ENCODE data around the gene HPSE2.

The HPSE2 gene

GRCh38 chr10:98675902-98676301 is 559.8 kb downstream of the HPSE2 start:
- no peak for DNase-seq (ENCODE audit: low read depth)

- DNase-seq (ENCODE audit: low read depth) = no peak
Observed at GRCh38 chr10:98673171-98673782, 562.4 kb downstream of the HPSE2 start.

DNA sequence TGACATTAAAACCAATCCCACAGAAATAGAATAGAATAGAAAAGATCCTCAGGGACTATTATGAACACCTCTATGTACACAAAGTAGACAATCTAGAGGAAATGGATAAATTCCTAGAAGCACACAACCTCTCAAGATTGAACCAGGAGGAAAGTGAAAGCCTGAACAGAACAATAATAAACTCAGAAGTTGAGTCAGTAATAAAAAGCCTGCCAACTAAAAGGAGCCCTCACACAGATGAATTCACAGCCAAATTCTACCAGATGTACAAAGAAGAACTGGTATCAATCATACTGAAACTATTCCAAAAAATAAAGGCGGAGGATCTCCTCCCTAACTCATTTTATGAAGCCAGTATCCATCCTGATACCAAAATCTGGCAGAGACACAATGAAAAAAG is 568.6 kb downstream of the HPSE2 start:
- DNase-seq (ENCODE audit: low read depth) = no peak

DNA sequence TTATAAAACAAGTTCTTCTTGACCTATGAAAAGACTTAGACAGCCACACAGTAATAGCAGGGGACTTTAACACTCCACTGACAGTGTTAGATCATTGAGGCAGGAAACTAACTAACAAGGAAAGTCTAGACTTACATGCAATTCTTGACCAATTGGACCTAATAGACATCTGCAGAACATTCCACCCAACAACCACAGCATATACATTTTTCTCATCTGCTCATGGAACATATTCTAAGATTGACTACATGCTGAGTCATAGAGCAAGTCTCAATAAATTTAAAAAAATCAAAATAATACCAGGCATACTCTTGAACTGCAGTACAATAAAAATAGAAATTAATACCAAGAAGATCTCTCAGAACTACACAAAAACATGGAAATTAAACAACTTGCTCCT is 569.4 kb downstream of the HPSE2 start:
- DNase-seq (ENCODE audit: low read depth) = peak; percentile 1

GRCh38 chr10:98664329-98665042 is 571.2 kb downstream of the HPSE2 start:
- DNase-seq (ENCODE audit: low read depth) = peak; percentile 18

DNA sequence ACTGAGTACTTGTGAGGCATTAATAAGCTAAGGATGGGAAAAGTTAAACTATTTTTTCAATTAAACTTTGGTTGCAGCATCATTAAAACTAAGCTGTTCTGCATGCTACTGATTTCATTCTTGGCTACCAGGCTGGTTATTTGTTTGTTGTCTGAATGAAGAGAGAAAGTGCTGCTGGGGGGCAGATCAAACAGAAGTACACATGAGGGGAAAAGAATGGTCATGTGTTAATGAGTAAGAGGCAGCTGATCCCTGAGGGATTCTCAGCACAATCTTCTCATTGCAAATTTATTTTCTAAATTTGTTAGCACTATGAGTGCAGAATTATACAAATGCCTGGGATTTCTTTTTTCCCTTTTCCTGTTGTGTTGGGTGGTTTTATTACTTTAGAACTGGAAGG is 575.7 kb downstream of the HPSE2 start:
- DNase-seq (ENCODE audit: low read depth) = no peak

GRCh38 chr10:98655492-98655891 is 580.2 kb downstream of the HPSE2 start:
- no peak for DNase-seq (ENCODE audit: low read depth)

GRCh38 chr10:98649170-98649569 is 586.5 kb downstream of the HPSE2 start:
- no peak for DNase-seq (ENCODE audit: low read depth)

DNA sequence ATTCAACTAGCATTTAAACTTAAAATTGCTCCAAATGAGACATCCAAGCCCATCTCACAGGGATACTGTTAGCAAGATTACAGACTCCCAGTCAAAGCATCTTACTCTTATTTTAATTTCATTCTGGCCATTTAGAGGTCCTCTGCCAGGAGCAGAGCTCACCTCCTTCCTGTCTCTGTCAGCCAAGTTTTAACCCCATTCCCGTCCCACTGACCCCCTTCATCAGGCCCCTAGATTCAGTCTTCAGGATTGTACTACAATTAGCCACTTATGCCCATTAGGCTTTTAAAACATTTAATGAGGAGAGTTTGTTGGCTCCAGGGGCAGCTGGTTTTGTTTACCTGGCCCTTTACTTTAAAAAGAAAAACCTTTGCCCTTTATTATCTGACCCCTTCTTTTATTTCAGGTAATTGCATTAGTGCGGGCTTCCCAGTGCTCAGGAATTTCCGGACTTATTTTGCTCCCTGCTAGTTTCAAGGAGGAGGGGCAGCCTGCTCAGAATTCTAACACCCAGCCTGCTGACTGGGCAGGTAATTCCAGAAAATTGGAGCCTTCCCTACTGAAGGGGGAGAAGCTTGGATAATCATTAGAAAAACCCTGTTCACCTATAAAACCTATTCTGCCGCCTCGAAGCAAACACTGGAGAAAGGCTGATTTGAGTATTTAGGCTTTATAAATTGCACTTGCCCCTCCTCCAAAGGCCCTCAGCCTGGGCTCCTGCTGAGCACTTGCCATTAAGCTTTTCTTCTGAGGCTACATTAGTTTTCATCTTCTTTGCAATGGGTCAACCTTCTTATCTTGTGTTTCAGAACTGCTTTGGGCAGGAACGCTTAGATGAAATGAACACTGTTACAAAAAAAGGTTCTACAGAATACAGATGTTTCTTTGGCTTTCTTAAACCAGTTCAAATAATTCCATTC is 588.4 kb downstream of the HPSE2 start:
- no peak for DNase-seq (ENCODE audit: low read depth)

GRCh38 chr10:98644466-98644865 is 591.2 kb downstream of the HPSE2 start:
- DNase-seq (ENCODE audit: low read depth) = no peak

GRCh38 chr10:98642281-98642680 is 593.4 kb downstream of the HPSE2 start:
- DNase-seq (ENCODE audit: low read depth) = no peak

GRCh38 chr10:98638920-98639319 is 596.7 kb downstream of the HPSE2 start:
- no peak for DNase-seq (ENCODE audit: low read depth)

DNA sequence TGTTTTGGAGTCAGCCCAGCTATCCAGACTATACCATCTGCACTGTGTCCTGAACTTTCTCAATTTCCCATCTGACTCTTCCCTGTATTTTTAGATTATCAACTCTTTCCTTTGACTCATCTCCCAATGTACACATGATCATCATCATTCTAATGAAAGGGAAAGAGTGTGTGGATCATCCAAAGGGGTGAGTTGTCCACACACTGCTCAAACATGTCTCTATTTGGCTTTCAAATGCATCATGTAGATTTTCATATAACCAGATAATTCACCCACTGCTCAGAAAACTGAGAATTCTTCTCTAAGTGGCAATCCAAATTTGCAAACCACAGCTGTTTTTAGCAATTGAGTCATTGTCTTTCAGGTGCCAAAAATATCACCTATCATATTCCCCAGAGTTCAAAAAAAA is 598.7 kb downstream of the HPSE2 start:
- no peak for DNase-seq (ENCODE audit: low read depth)

DNA sequence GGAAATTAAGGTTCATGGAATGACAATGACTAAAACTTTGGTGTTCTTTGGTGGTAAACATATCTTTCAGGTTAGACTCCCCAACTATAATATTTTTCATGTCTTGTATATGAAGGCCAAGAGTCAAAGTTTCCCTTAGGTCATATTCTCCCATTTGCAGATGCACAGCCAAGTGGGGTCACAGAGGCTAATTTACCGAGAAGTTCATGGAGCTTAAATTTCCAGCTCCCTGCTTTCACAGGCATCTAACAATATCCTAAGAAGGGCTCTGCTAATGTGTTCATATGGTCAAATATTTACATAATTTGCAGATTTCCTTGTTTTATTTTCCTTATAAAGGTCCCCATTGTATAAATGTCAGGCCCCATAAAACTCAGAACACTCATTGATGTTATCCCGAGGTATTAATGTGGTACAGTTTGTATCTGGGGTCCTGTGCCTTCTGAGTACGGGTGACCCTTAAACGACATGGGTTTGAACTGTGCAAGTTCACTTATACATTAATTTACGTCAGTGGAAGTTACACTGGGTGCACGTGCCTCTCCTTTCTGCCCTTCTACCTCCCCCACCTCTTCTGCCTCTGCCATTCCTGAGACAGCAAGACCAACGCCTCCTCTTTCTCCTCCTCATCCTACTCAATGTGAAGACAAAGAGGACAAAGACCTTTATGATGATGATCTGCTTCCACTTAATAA is 603.0 kb downstream of the HPSE2 start:
- no peak for DNase-seq (ENCODE audit: low read depth)

DNA sequence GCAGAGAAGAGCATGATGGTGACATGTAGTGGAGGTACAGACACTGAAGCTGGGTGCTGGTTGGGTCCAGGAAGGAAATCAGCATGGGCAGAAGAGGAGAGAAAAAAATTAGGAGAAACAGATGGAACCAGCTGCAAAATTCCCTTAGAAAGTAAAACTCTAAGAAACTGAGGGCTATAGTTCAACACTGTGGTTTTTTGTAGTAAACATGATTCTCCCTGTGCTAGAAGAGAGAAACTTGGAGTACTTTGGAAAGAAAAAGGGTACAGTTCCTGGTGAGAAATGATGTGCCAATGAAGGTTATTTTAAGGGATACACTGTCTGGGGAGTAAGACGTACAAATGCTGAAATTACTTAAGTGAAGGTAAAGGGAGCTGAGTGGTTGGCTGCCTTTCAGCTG is 607.4 kb downstream of the HPSE2 start:
- DNase-seq (ENCODE audit: low read depth) = no peak

GRCh38 chr10:98627711-98628110 is 607.9 kb downstream of the HPSE2 start:
- DNase-seq (ENCODE audit: low read depth) = no peak

DNA sequence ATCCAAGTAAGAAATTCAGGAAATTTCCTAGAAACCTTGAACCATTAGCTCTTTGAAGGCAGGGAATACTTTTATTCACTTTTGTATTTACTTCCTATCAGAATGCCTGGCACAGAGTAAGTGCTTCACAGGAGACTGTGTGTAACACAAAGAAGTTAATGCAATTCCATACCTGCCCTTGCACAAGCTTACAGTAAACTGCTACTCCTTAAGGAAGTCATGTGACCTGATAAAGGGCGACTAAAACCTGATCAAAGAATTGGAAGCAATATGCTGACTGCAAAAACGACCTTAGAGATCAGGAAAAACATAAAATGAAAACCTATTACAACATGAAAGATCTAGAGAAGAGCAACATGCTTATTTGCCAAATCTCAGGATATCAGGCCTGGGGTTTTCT is 610.7 kb downstream of the HPSE2 start:
- no peak for DNase-seq (ENCODE audit: low read depth)

DNA sequence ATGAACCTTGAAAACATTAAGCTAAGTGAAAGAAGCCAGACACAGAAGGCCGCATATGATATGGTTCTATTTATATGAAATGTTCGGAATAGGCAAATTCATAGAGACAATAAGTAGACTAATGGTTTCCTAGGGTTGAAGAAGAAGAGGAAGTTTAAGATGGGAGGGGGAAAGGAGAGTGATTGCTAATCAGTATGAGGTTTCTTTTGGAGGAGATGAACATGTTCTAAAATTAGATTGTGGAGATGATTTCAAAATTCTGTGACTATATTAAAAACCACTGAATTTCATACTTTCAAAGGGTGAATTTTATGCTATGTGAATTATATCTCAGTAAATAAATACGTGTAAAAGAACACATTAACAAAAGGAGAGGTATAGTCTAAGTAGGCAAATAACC is 612.5 kb downstream of the HPSE2 start:
- DNase-seq (ENCODE audit: low read depth) = no peak

DNA sequence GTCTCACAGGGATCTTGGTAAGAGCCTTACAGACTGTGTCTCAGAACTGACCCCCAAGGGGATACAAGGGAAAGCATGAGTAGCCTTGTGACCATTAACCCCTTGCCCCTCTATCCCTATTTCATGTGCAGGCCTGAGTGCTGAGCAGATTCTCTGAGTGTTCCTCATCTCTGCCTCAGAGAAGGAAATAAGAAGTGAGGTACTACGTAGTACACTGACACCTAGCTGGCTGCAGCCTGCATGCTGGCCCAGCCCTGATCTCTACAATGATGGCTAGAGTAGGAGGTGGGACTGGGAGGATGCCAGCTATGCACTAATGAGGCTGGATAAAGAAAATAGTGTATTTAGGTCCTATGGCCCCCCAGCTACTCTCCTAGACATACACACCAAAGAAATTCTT is 614.0 kb downstream of the HPSE2 start:
- no peak for DNase-seq (ENCODE audit: low read depth)

- DNase-seq (ENCODE audit: low read depth) = no peak
Observed at GRCh38 chr10:98620503-98620902, 615.1 kb downstream of the HPSE2 start.

GRCh38 chr10:98619446-98619845 is 616.2 kb downstream of the HPSE2 start:
- DNase-seq (ENCODE audit: low read depth) = no peak

GRCh38 chr10:98617906-98618520 is 617.6 kb downstream of the HPSE2 start:
- no peak for DNase-seq (ENCODE audit: low read depth)

All from iris pigment epithelial cell (primary cell).